Progenitor cell of endocrine pancreas (in vitro differentiated cells): ENCODE measurements around the gene LRRC8B. TPM values are rescaled to one million over a fixed set of nuclear protein-coding genes. Genes with fewer than 3 reads are reported as not detected.

Source experiments
- DNase-seq: peaks from one replicate; pipeline ENCODE4 v3.0.0; 2021; ENCODE audit warnings: low spot score; ENCODE audit not compliant: unreplicated experiment
- H3K27ac Mint-ChIP-seq: 2 replicates; pipeline ENCODE4 v1.8.0; 2021; ENCODE audit warnings: mild to moderate bottlenecking, moderate library complexity, mixed read lengths
- H3K27me3 Mint-ChIP-seq: 2 replicates; pipeline ENCODE4 v1.8.0; 2021; ENCODE audit warnings: mixed read lengths
- H3K36me3 Mint-ChIP-seq: 2 replicates; pipeline ENCODE4 v1.8.0; 2022; ENCODE audit warnings: mixed read lengths; ENCODE audit not compliant: insufficient read depth
- H3K4me1 Mint-ChIP-seq: 2 replicates; pipeline ENCODE4 v1.8.0; 2021; ENCODE audit warnings: low read depth, mixed read lengths
- H3K4me3 Mint-ChIP-seq: 2 replicates; pipeline ENCODE4 v1.8.0; 2021; ENCODE audit warnings: low read depth, mild to moderate bottlenecking, moderate library complexity, mixed read lengths
- H3K9me3 Mint-ChIP-seq: 2 replicates; pipeline ENCODE4 v1.8.0; 2021; ENCODE audit warnings: low read depth, mixed read lengths
- CTCF ChIP-seq: fragments of 200-600 bp; sonication (generic); IDR thresholded peaks from one replicate; pipeline ENCODE4 v1.5.0; 2021; ENCODE audit warnings: antibody characterized with exemption, mild to moderate bottlenecking; ENCODE audit not compliant: unreplicated experiment
- total RNA-seq: library from RNA; stranded (reverse); gene quantifications from 2 replicates; pipeline ENCODE4 v1.2.1, GENCODE V29; 2021

LRRC8B gene
- total RNA-seq, 1 donor from 2014 or later, result 22.2 TPM

DNA sequence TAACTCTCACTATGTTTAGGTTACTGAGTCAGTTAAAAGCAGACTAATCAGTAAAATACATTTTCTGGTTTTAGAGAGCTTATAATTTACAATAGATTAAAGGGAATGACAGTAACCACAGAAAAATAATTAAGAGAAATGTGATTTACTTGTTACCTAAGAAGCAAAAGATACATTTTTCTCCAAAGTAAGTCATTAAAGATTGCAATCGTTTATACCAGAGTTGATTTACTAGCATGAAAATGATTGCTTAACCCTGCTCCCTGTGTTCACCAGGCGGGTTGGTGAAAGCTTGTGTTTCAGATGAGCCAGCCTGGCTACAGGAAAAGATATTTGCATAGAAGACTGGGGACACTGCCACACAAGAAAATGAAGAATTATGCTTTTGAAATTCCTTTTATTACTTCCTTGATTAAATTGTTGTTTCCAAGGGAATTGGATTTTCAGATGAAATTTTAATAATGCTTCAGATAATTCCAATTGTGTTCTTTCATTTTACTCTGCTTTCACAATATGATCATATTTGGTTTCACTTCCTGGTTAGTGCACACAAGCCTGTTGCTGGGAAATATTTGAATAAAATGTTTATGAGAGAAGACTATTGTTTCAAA is 27.9 kb downstream of the LRRC8B start:
- TF ChIP-seq CTCF, result no peak
- no peak for DNase-seq
- H3K9me3 Mint-ChIP-seq, result no peaks in the 10 kb centered on the region
- H3K4me1 Mint-ChIP-seq, result peaks cover 13% of the 10 kb centered on the region
- no peak overlapping the region for H3K4me3 Mint-ChIP-seq
- H3K27me3 Mint-ChIP-seq, result no peaks in the 10 kb centered on the region
- peaks cover 5% of the 10 kb centered on the region for H3K36me3 Mint-ChIP-seq
- no peak overlapping the region for H3K27ac Mint-ChIP-seq

DNA sequence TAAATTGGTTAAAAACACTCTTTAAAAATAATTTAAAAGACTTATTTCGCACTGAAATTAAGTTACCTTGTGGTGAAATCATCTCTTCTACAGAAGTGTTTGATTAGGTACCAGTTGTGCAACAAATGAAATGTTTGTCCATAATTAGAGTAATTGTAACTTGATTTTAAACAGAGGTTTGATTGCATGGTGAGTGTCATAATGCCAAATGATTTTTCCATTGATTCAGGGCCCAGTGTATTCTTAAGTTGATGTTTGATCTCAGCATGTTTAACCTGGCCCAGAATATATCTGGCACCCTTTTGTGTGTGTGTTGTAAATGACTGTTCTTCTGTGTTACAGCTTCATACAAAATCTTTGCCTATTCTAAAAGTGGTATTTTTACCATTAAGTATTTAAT is 28.5 kb downstream of the LRRC8B start:
- TF ChIP-seq CTCF, result no peak
- no peak for DNase-seq
- Mint-ChIP-seq H3K36me3 (peaks cover 7% of the 10 kb centered on the region), H3K27me3 (no peaks in the 10 kb centered on the region), H3K4me1 (peaks cover 13% of the 10 kb centered on the region), H3K27ac (no peak overlapping the region), H3K9me3 (no peaks in the 10 kb centered on the region), H3K4me3 (no peak overlapping the region)

DNA sequence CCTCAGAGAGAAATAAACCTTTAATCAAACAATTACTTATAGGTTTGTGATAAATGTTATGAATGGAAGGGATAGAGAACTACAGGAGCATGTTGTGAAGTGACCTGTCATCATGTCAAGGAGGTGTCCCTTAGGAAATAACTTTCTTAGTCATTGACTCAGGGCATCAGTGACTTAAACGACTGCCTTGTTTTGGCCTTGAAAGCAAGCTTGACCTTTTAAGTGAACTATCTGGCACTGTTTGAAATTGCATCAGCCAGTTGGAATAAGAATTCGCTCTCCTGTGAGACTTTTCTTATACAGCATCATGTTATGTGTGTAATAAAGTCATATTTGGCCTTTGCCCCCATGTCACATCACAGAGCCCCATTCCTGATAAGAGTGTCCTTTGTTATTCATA is 30.9 kb downstream of the LRRC8B start:
- no peak overlapping the region for H3K27ac Mint-ChIP-seq
- peaks cover 18% of the 10 kb centered on the region for H3K36me3 Mint-ChIP-seq

GRCh38 chr1:89556726-89557444 is 32.3 kb downstream of the LRRC8B start:
- no peak for TF ChIP-seq CTCF
- no peak overlapping the region for H3K4me3 Mint-ChIP-seq
- H3K36me3 Mint-ChIP-seq, result peaks cover 21% of the 10 kb centered on the region
- no peaks in the 10 kb centered on the region for H3K27me3 Mint-ChIP-seq
- peaks cover 7% of the 10 kb centered on the region for H3K9me3 Mint-ChIP-seq
- H3K4me1 Mint-ChIP-seq, result peaks cover 13% of the 10 kb centered on the region
- DNase-seq, result no peak
- no peak overlapping the region for H3K27ac Mint-ChIP-seq

More for the DNA sequence above, 30.9 kb downstream of the LRRC8B start:
- H3K4me3 Mint-ChIP-seq, result no peak overlapping the region
- no peak for TF ChIP-seq CTCF
- peaks cover 4% of the 10 kb centered on the region for H3K9me3 Mint-ChIP-seq
- no peaks in the 10 kb centered on the region for H3K27me3 Mint-ChIP-seq
- peaks cover 13% of the 10 kb centered on the region for H3K4me1 Mint-ChIP-seq
- no peak for DNase-seq

- Mint-ChIP-seq H3K4me3 (no peak overlapping the region), H3K36me3 (peaks cover 21% of the 10 kb centered on the region), H3K27ac (no peak overlapping the region), H3K4me1 (peaks cover 13% of the 10 kb centered on the region), H3K27me3 (no peaks in the 10 kb centered on the region), H3K9me3 (peaks cover 7% of the 10 kb centered on the region)
- TF ChIP-seq CTCF, result no peak
- no peak for DNase-seq
Measured at GRCh38 chr1:89557445-89557825, 32.8 kb downstream of the LRRC8B start.
